Urinary bladder (tissue), 4 donors: ENCODE data around the gene RIC1. TPM values are rescaled to one million over a fixed set of nuclear protein-coding genes. Genes with fewer than 3 reads are reported as not detected.
"Not testable (repeated sequence)": the region's sequence is repeated elsewhere in the genome, so short reads cannot be mapped to it uniquely, and the experiment has no call there.

ENCODE experiments used
- DNase-seq: peaks from one replicate; pipeline ENCODE4 v3.0.0-alpha.2; 2015; ENCODE audit errors: extremely low spot score
- H3K27ac ChIP-seq: one replicate; pipeline ENCODE4 v1.5.1; 2013; ENCODE audit warnings: low read depth, mild to moderate bottlenecking, moderate library complexity
- H3K36me3 ChIP-seq: one replicate; pipeline ENCODE4 v1.6.1; 2013; ENCODE audit warnings: mild to moderate bottlenecking, moderate library complexity; ENCODE audit not compliant: insufficient read depth
- H3K4me1 ChIP-seq: one replicate; pipeline ENCODE4 v1.6.1; 2013; ENCODE audit warnings: mild to moderate bottlenecking, moderate library complexity; ENCODE audit not compliant: insufficient read depth
- H3K4me3 ChIP-seq: one replicate; pipeline ENCODE4 v1.5.1; 2013; ENCODE audit warnings: low read depth, low read length
- whole genome bisulfite sequencing: extraction: QIAGEN DNeasy Blood & Tissue Kit; methylation state at CpG from one replicate; pipeline ENCODE4 v1.1.7; 2013; 5-methylcytosine and 5-hydroxymethylcytosine counted together
- polyA plus RNA-seq: library from polyadenylated mRNA; stranded (reverse); fragments of 200-250 nt; gene quantifications from one replicate; pipeline ENCODE4 v1.2.3, GENCODE V29; 2013
- total RNA-seq: library from RNA; depleted of rRNA; stranded (reverse); fragments of >200 nt; gene quantifications from one replicate; pipeline ENCODE4 v1.2.3, GENCODE V29; 2014
- donor health status: healthy with polysubstance abuse.
- donor health status: healthy.

The RIC1 gene
- total and polyA plus RNA-seq, 2 donors: 12.9 to 55.5 TPM

DNA sequence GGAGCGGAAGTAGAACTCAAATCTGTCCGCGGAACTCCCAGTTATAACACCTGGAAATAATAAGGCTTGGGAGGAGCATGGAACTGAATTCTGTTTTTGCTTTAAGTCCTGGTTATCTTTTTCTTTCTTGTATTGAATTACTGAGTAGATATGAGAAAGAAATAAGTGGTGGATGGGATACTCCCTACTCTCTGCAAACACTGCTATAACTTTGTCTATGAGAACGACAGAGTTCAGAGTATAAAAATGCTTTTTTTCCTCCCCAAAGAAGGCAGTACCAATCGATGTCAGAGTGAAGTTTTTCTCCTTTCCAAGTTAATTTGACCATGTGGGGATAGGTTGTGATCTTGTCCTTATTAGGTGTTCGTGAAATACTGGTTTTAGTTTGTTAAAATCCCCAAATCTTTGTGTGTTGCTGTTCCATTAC is 1.2 kb downstream of the RIC1 start:
- WGBS: 1% methylated on average over 6 of the region's 6 CpGs
- Histone ChIP-seq H3K27ac (peak overlapping the region; percentile 41), H3K4me3 (peak overlapping the region; percentile 87), H3K4me1 (peaks cover 1% of the 10 kb centered on the region), H3K36me3 (no peaks in the 10 kb centered on the region)
- DNase-seq: peak; percentile 42

- 53% methylated on average over 1 of the region's 1 CpG for WGBS
- no peak for DNase-seq
- H3K4me1 ChIP-seq: peaks cover 1% of the 10 kb centered on the region
Observed at GRCh38 chr9:5631026-5631425, 2.1 kb downstream of the RIC1 start.

GRCh38 chr9:5632540-5632939 is 3.6 kb downstream of the RIC1 start:
- H3K27ac ChIP-seq: no peak overlapping the region
- no peak for DNase-seq
- H3K4me1 ChIP-seq: peaks cover 1% of the 10 kb centered on the region
- no peaks in the 10 kb centered on the region for H3K36me3 ChIP-seq
- WGBS: 92% methylated on average over 3 of the region's 3 CpGs
- H3K4me3 ChIP-seq: no peak overlapping the region

More at GRCh38 chr9:5631026-5631425, 2.1 kb downstream of the RIC1 start:
- H3K27ac ChIP-seq: no peak overlapping the region
- no peaks in the 10 kb centered on the region for H3K36me3 ChIP-seq
- H3K4me3 ChIP-seq: no peak overlapping the region

DNA sequence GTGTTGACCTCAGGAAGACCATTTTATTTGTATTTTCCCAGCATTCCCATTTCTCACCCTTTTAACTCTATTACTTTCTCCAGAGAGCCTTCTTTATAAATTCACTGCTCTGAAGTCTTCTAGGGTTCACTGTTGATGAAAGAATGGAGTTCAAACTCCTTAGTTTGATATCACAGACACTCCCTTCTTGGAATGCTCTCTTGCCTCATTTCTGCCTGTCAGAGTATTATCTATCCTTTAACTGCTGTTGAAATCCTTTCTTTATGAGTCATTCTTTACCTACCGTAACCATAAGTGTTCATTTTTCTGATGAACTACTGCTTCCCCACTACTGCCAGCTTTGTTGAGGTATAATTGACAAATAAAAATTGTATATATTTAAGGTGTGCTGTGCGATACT is 4.3 kb downstream of the RIC1 start:
- no peak overlapping the region for H3K27ac ChIP-seq
- H3K36me3 ChIP-seq: no peaks in the 10 kb centered on the region
- 67% methylated on average over 2 of the region's 2 CpGs for WGBS
- H3K4me1 ChIP-seq: peaks cover 1% of the 10 kb centered on the region
- H3K4me3 ChIP-seq: no peak overlapping the region
- no peak for DNase-seq

- no peak for DNase-seq
- Histone ChIP-seq H3K4me3 (no peak overlapping the region), H3K36me3 (no peaks in the 10 kb centered on the region), H3K27ac (no peak overlapping the region), H3K4me1 (peaks cover 1% of the 10 kb centered on the region)
- WGBS: 98% methylated on average over 4 of the region's 4 CpGs
Observed at GRCh38 chr9:5635390-5635789, 6.5 kb downstream of the RIC1 start.

DNA sequence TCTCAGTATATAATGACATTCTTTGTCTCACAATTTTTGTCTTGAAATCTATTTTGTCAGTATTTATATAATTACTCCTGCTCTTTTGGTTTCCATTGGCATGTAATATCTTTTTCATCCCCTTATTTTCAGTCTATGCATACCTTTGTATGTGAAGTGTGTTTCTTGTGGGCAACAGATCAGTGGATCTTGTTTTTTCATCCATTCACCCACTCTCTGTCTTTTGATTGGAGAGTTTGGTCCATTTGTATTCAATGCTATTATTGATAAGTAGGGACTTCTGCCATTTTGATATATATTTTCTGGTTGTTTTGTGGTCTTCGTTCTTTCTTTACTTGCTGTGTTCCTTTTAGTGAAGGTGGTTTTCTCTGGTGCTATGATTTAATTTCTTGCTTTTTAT is 10.9 kb downstream of the RIC1 start:
- Histone ChIP-seq H3K27ac (no peak overlapping the region), H3K4me1 (no peaks in the 10 kb centered on the region), H3K36me3 (no peaks in the 10 kb centered on the region), H3K4me3 (no peak overlapping the region)
- WGBS: 100% methylated on average over 1 of the region's 1 CpG
- no peak for DNase-seq

- no peak for DNase-seq
- no peak overlapping the region for H3K4me3 ChIP-seq
- 70% methylated on average over 2 of the region's 2 CpGs for WGBS
- no peaks in the 10 kb centered on the region for H3K4me1 ChIP-seq
- no peaks in the 10 kb centered on the region for H3K36me3 ChIP-seq
- H3K27ac ChIP-seq: no peak overlapping the region
Observed at GRCh38 chr9:5642170-5642569, 13.3 kb downstream of the RIC1 start.

- H3K4me1 ChIP-seq: no peaks in the 10 kb centered on the region
- H3K4me3 ChIP-seq: no peak overlapping the region
- no peak for DNase-seq
- no peak overlapping the region for H3K27ac ChIP-seq
- H3K36me3 ChIP-seq: no peaks in the 10 kb centered on the region
Observed at GRCh38 chr9:5643005-5643624, 14.2 kb downstream of the RIC1 start.

GRCh38 chr9:5644501-5644900 is 15.6 kb downstream of the RIC1 start:
- no peak overlapping the region for H3K27ac ChIP-seq
- no peaks in the 10 kb centered on the region for H3K36me3 ChIP-seq
- DNase-seq: no peak
- no peak overlapping the region for H3K4me3 ChIP-seq
- no peaks in the 10 kb centered on the region for H3K4me1 ChIP-seq
- 95% methylated on average over 1 of the region's 1 CpG for WGBS

DNA sequence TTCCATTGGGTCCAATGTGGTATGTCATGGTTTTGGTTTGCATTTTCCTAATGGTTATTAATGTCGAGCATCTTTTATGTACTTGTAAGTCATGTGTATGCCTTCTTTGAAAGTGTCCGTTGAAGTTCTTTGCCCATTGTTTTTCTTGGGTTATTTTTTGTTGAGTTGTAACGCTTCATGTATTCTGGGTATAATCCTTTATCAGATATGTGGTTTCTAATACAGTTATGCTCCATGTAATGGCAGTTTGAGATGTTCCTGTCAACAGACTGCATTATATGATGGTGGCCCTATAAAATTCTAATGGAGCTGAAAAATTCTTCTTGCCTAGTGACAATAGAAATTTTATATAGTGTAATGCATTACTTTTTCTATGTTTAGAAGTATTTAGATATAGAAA is 17.2 kb downstream of the RIC1 start:
- Histone ChIP-seq H3K27ac (no peak overlapping the region), H3K4me1 (no peaks in the 10 kb centered on the region), H3K36me3 (no peaks in the 10 kb centered on the region), H3K4me3 (no peak overlapping the region)
- 88% methylated on average over 3 of the region's 3 CpGs for WGBS
- no peak for DNase-seq

GRCh38 chr9:5650356-5651105 is 21.6 kb downstream of the RIC1 start:
- Histone ChIP-seq H3K4me1 (no peaks in the 10 kb centered on the region), H3K4me3 (no peak overlapping the region), H3K27ac (no peak overlapping the region), H3K36me3 (no peaks in the 10 kb centered on the region)
- DNase-seq: no peak
- WGBS: 95% methylated on average over 2 of the region's 2 CpGs

- DNase-seq: no peak
- Histone ChIP-seq H3K36me3 (no peaks in the 10 kb centered on the region), H3K27ac (no peak overlapping the region), H3K4me3 (no peak overlapping the region), H3K4me1 (no peaks in the 10 kb centered on the region)
Observed at GRCh38 chr9:5651246-5651645, 22.3 kb downstream of the RIC1 start.

- 96% methylated on average over 1 of the region's 1 CpG for WGBS
- H3K36me3 ChIP-seq: no peaks in the 10 kb centered on the region
- H3K4me1 ChIP-seq: no peaks in the 10 kb centered on the region
- DNase-seq: no peak
- no peak overlapping the region for H3K4me3 ChIP-seq
- no peak overlapping the region for H3K27ac ChIP-seq
Observed at GRCh38 chr9:5652821-5653220, 23.9 kb downstream of the RIC1 start.

DNA sequence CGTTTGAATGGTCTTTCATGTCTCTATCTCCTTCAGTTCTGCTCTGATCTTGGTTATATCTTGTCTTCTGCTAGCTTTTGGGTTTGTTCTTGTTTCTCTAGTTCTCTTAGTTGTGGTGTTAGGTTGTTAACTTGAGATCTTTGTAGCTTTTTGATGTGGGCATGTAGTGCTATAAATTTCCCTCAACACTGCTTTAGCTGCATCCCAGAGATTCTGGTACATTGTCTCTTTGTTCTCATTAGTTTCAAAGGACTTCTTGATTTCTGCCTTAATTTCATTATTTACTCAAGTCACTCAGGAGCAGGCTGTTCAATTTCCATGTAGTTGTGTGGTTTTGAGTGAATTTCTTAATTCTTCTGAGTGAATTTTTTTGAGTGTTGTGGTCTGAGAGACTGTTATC is 33.9 kb downstream of the RIC1 start:
- not testable (repeated sequence) for H3K36me3 ChIP-seq, H3K4me1 ChIP-seq, H3K4me3 ChIP-seq, DNase-seq, H3K27ac ChIP-seq
- WGBS: 96% methylated on average over 1 of the region's 1 CpG
